Cardiac muscle cell (in vitro differentiated cells and primary cell): ENCODE data around the gene NTRK2. TPM values are rescaled to one million over a fixed set of nuclear protein-coding genes. Genes with fewer than 3 reads are reported as not detected.

Experiments used
- DNase-seq, 2 donors: peaks; one replicate each; pipeline versions ENCODE4 v3.0.0 to v3.0.0-alpha.2; 2010 to 2017; ENCODE audit warnings: low read depth in 1 of 2, low spot score in 1 of 2
- H3K27ac ChIP-seq: fragments of 200-600 bp; sonication (generic); 2 replicates; pipeline ENCODE4 v1.5.1; 2016
- H3K27me3 ChIP-seq: fragments of 200-600 bp; sonication (generic); 2 replicates; pipeline ENCODE4 v1.6.0; 2016; ENCODE audit warnings: control low read depth
- H3K36me3 ChIP-seq: fragments of 200-600 bp; sonication (generic); 2 replicates; pipeline ENCODE4 v1.5.1; 2016; ENCODE audit warnings: control low read depth
- H3K4me1 ChIP-seq: fragments of 200-600 bp; sonication (generic); 2 replicates; pipeline ENCODE4 v1.8.1; 2017; ENCODE audit warnings: low read depth, mild to moderate bottlenecking, mixed run types
- H3K4me3 ChIP-seq: fragments of 200-600 bp; sonication (generic); 2 replicates; pipeline ENCODE4 v1.5.1; 2016; ENCODE audit warnings: mild to moderate bottlenecking
- H3K9me3 ChIP-seq: fragments of 200-600 bp; sonication (generic); 2 replicates; pipeline ENCODE4 v1.5.1; 2017; ENCODE audit warnings: low read depth, mild to moderate bottlenecking, control low read depth
- polyA plus RNA-seq: library from polyadenylated mRNA; unstranded; fragments of >200 nt; fragmentation: Nextera tagmentation; extraction: Ambion mirVana; gene quantifications from 2 replicates; pipeline ENCODE4 v1.2.1, GENCODE V29; 2016
- total RNA-seq: library from RNA; depleted of rRNA; stranded (reverse); fragments of >200 nt; gene quantifications from 2 replicates; pipeline ENCODE4 v1.2.3, GENCODE V29; 2016
- TF ChIP-seq, protein P1 (sequence below): IDR thresholded peaks from 2 replicates; pipeline ENCODE4 v1.5.1; 2012; ENCODE audit warnings: low read depth, mild to moderate bottlenecking, low read length

Gene NTRK2
- total and polyA plus RNA-seq, 2 experiments from 2014 or later = 1.3 TPM

DNA sequence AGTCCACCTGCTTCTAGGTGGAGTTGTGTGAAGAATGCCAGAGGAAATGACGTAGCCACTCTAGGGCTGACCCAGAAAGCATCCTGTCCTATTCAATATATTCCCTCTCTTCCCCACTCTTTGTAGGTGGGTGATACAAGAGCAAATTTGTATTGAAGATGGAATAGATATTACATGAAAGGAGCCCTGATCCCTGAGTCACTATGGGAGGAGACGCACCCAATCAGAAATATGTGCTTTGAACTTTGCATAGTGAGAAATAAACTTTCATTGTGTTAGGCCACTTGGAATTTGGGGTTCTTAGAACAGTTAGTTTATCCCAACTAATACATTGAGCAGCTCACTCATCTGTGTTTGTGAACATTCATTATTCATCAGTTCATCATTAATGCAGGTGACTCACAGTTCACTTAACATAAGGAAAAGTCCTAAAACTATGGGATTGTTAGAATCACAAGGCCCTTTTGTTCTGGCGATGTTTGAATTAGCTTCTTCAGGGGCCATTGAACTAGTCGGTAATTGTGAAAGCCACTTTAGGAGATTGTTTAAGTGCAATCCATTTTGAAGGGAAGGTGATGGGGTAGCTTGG lies 26.9 kb upstream of the NTRK2 start:
- Histone ChIP-seq H3K36me3 (no peaks in the 10 kb centered on the region), H3K27me3 (no peaks in the 10 kb centered on the region), H3K4me1 (no peaks in the 10 kb centered on the region), H3K4me3 (no peak overlapping the region), H3K27ac (no peak overlapping the region), H3K9me3 (peaks cover 3% of the 10 kb centered on the region)
- DNase-seq = no peak
- TF ChIP-seq, protein P1, sequence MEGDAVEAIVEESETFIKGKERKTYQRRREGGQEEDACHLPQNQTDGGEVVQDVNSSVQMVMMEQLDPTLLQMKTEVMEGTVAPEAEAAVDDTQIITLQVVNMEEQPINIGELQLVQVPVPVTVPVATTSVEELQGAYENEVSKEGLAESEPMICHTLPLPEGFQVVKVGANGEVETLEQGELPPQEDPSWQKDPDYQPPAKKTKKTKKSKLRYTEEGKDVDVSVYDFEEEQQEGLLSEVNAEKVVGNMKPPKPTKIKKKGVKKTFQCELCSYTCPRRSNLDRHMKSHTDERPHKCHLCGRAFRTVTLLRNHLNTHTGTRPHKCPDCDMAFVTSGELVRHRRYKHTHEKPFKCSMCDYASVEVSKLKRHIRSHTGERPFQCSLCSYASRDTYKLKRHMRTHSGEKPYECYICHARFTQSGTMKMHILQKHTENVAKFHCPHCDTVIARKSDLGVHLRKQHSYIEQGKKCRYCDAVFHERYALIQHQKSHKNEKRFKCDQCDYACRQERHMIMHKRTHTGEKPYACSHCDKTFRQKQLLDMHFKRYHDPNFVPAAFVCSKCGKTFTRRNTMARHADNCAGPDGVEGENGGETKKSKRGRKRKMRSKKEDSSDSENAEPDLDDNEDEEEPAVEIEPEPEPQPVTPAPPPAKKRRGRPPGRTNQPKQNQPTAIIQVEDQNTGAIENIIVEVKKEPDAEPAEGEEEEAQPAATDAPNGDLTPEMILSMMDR = no peak

DNA sequence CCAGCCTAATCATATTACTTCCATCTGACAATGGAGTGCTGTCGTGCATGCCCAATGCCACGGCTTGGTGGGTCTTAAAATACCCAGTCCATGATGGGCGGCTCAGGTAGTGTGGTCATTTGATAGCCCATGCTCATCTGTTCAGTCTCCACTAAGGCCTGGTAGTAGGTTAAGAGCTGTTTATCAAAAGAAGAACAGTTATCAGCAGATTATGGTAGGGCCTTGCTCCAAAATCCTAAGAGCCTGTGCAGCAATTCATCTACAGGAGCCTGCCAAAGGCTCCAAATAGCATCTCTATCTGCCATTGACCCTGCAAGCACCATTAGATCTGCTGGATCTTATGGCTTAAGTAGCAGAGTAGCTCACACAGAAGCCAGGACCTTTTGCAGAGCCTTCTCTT lies 21.8 kb upstream of the NTRK2 start:
- Histone ChIP-seq H3K9me3 (no peaks in the 10 kb centered on the region), H3K4me3 (no peak overlapping the region), H3K27me3 (no peaks in the 10 kb centered on the region), H3K4me1 (no peaks in the 10 kb centered on the region), H3K27ac (no peak overlapping the region), H3K36me3 (no peaks in the 10 kb centered on the region)
- no peak for DNase-seq
- TF ChIP-seq, protein P1 = no peak

DNA sequence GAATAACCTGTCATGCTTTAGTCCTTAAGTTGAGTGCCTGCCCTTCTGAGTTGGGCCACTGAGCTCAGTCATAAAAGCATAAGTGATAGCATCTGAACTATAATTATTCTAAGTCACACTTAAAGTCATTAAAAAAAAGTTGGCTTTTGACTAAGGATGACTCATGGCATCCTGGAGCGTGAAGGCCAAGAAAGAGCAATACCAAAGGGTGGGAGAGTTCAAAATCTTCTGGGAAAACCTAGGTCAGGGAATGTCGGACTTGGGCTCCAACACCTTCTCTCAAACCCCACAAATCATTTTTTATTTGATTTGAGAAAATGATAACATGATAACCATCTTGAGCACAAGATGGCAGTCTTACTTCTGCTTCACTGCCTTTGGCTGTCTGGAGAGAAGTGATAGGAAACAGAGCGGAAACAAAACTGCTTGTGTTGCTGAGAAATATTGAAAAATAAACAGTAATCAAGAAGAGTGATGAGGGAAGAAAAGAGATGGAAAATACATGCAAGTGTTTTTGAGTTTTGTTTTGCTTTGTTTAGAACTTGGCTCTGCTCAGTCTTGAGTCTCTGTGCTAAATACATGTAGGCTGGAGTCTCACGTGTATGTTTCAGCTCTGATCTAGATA lies 16.9 kb upstream of the NTRK2 start:
- H3K4me3 ChIP-seq = no peak overlapping the region
- no peak overlapping the region for H3K27ac ChIP-seq
- no peaks in the 10 kb centered on the region for H3K9me3 ChIP-seq
- TF ChIP-seq, protein P1 = no peak
- H3K27me3 ChIP-seq = peaks cover 3% of the 10 kb centered on the region
- DNase-seq = no peak
- no peaks in the 10 kb centered on the region for H3K36me3 ChIP-seq
- H3K4me1 ChIP-seq = no peaks in the 10 kb centered on the region

DNA sequence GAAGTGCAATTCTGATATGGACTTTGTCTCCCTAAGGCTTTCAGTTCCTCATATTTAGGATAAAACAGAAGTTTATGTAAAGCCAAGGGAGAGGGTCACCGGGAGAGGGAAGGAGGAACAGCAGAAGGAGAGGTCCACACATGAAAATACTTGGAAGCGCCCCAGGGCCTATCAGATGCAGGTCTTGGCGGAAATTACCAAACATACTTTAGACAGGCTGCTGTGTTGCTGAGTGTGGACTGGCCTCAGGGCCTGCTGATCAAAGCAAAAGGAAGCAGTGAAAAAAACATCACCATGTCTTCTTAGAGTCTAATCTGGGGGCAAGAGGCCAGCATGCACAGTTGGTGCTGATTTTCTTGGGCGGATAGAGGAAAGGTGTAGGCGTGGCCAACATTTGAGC lies 14.1 kb upstream of the NTRK2 start:
- TF ChIP-seq, protein P1 = no peak
- peaks cover 3% of the 10 kb centered on the region for H3K27me3 ChIP-seq
- H3K4me1 ChIP-seq = no peaks in the 10 kb centered on the region
- DNase-seq = no peak
- H3K27ac ChIP-seq = no peak overlapping the region
- H3K9me3 ChIP-seq = no peaks in the 10 kb centered on the region
- no peaks in the 10 kb centered on the region for H3K36me3 ChIP-seq
- no peak overlapping the region for H3K4me3 ChIP-seq

DNA sequence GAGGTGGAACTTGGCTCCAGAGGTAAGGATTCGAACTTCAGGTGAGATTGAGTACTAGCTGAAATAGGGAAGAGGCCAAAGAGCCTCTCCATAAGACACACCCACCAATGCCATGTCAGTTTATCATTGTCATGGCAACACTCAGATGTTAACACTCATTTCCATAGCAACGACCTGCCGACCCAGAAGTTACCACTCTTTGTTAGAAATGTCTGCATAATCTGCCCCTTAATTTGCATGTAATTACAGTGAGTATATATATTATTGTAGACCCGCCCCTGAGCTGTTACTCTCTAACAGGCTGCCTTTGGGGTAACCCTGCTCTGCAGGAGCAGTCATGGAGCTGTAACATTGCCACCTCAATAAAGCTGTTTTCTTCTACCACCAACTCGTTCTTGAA lies 10.2 kb upstream of the NTRK2 start:
- H3K27ac ChIP-seq = no peak overlapping the region
- H3K9me3 ChIP-seq = no peaks in the 10 kb centered on the region
- TF ChIP-seq, protein P1 = no peak
- no peak overlapping the region for H3K4me3 ChIP-seq
- DNase-seq = no peak
- no peaks in the 10 kb centered on the region for H3K4me1 ChIP-seq
- no peaks in the 10 kb centered on the region for H3K36me3 ChIP-seq
- peaks cover 3% of the 10 kb centered on the region for H3K27me3 ChIP-seq
